ENCODE measurements around the gene BIRC7. TPM values are rescaled to one million over a fixed set of nuclear protein-coding genes. Genes with fewer than 3 reads are reported as not detected.
A peak's percentile ranks its signal among the peaks of the same experiment; 100 is the strongest.

Gene BIRC7
- polyA plus RNA-seq = 1 to 10 TPM in 1 of 4 donors, under 1 TPM in 1, not detected in 2; 0.13 to 5.4 TPM
- long read RNA-seq, donor 1 = 0 reads
- long read RNA-seq, donor 2 = 0 reads
- long read RNA-seq, donor 3 = 0 reads
- long read RNA-seq, donor 4 = 0 reads
- long read RNA-seq, donor 5 = 0 reads
- long read RNA-seq, donor 6, partial matches to known transcripts = 0 of 1 reads
- long read RNA-seq, donor 6, other reads (novel, unspliced or antisense) = 0 of 1 reads
- long read RNA-seq, donor 7 = 0 reads
- long read RNA-seq, donor 8 = 0 reads
- long read RNA-seq, donor 9 = 0 reads
- long read RNA-seq, donor 10 = 0 reads

DNA sequence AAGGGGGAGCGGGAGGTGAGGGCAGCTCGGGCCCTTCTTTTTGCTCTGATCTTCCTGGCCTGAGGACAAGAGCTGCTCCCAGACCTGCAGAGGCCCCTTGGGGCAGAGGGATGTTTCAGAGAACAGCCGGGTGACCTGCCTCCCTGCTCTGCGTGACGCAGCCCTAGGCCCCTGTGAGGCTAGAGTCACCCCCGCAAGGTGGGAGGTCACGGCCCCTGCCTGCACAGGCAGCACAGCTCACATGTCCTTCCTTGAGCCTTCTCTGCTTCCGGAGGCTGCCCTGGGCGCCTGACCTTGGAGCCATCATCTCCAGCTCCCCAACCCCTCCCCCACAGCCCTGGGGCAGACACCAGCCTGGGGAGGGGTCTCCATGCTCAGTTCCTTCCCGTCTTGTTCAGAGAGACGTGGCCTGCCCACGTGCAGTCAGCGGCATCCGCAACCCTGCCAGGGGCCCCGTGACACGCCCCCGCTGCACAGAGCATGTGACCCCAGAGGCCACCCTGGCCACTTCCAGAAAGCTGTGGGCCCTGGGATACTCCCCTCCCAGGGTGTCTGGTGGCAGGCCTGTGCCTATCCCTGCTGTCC lies at the start of gene BIRC7:
Gene BIRC7 (plus strand): TSS at position 507 of the 585 bp plus-strand sequence. CDS start 192 bp downstream, outside the sequence.
- WGBS, 3 donors = 27 to 41% (median 30%) methylated on average over 17 of the region's 17 CpGs
- FAIRE-seq = no peak
- DNase-seq = peak in 1 of 2 donors; percentile 72
- H3K27me3 ChIP-seq (ENCODE audit: control insufficient read depth in 3 of 3, insufficient read depth in 3 of 3, low read length in 3 of 3) = peaks cover 0 to 17% (median 4%) of the 10 kb centered on the region in 3 donors
- H3K36me3 ChIP-seq (ENCODE audit: control insufficient read depth in 3 of 3, insufficient read depth in 2 of 3, low read depth in 1 of 3, low read length in 3 of 3) = no peaks in the 10 kb centered on the region
- H3K4me3 ChIP-seq (ENCODE audit: low read depth in 1 of 3, low read length in 3 of 3) = no peak within 1 kb of the TSS
- H3K4me1 ChIP-seq (ENCODE audit: control insufficient read depth in 3 of 3, insufficient read depth in 2 of 3, low read depth in 1 of 3, low read length in 2 of 3) = peaks cover 0 to 4% (median 0%) of the 10 kb centered on the region in 3 donors
- H3K9me3 ChIP-seq (ENCODE audit: control insufficient read depth in 2 of 2, insufficient read depth in 1 of 2, low read depth in 1 of 2, low read length in 1 of 2) = no peaks in the 10 kb centered on the region
- H3K27ac ChIP-seq (ENCODE audit: low read depth in 1 of 3, low read length in 2 of 3) = no peak within 1 kb of the TSS

GRCh38 chr20:63186084-63186483 lies 49.6 kb upstream of the BIRC7 start:
- no peak overlapping the region for H3K4me3 ChIP-seq (ENCODE audit: low read depth in 1 of 3, low read length in 3 of 3)
- no peaks in the 10 kb centered on the region for H3K9me3 ChIP-seq (ENCODE audit: control insufficient read depth in 2 of 2, insufficient read depth in 1 of 2, low read depth in 1 of 2, low read length in 1 of 2)
- H3K27ac ChIP-seq (ENCODE audit: low read depth in 1 of 3, low read length in 2 of 3) = no peak overlapping the region
- no peak for FAIRE-seq
- H3K4me1 ChIP-seq (ENCODE audit: control insufficient read depth in 3 of 3, insufficient read depth in 2 of 3, low read depth in 1 of 3, low read length in 2 of 3) = no peaks in the 10 kb centered on the region
- WGBS, 3 donors = 86 to 90% (median 89%) methylated on average over 8 of the region's 8 CpGs
- no peaks in the 10 kb centered on the region for H3K36me3 ChIP-seq (ENCODE audit: control insufficient read depth in 3 of 3, insufficient read depth in 2 of 3, low read depth in 1 of 3, low read length in 3 of 3)
- peaks cover 0 to 8% (median 0%) of the 10 kb centered on the region in 3 donors for H3K27me3 ChIP-seq (ENCODE audit: control insufficient read depth in 3 of 3, insufficient read depth in 3 of 3, low read length in 3 of 3)
- no peak for DNase-seq

DNA sequence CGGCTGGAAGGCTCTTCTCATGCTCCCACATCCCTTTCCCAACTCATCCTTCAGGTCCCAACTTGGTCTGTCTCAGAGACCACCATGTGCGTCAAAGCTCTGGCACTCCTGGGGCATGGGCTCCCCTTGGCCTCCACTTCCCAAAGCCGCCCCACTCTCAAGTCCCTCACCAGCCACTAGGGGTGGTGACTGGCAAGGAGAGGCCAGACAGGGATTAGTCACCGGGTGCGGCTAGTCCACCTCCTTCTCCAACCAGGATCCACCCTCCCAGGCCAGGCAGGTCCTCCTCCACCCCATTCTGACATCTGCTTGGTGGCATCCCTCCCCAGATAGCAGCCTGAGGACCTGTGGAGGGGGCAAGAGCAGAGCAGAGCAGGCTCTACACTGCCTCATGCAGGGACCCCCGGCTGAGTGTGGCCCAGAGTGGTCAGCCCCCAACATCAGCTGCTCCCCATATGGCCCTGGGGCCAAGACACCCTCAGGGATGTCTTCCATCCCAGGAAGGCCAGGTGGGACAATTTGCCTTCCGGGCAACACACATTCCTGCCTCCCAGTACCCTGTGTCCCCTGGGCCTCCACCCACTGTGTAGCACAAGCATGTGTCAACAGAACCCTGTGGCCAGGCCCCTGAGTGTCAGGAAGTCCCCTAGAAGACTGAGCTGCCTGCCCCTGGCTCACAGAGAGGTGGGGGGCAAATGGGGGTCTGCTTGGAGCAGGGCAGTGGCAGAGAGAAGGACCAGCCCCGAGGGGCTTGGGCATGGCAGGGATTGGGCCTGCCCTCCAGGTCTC lies 49.0 kb upstream of the BIRC7 start:
- Histone ChIP-seq H3K4me1 (ENCODE audit: control insufficient read depth in 3 of 3, insufficient read depth in 2 of 3, low read depth in 1 of 3, low read length in 2 of 3) (no peaks in the 10 kb centered on the region), H3K4me3 (ENCODE audit: low read depth in 1 of 3, low read length in 3 of 3) (no peak overlapping the region), H3K27me3 (ENCODE audit: control insufficient read depth in 3 of 3, insufficient read depth in 3 of 3, low read length in 3 of 3) (peaks cover 0 to 4% (median 0%) of the 10 kb centered on the region in 3 donors), H3K36me3 (ENCODE audit: control insufficient read depth in 3 of 3, insufficient read depth in 2 of 3, low read depth in 1 of 3, low read length in 3 of 3) (no peaks in the 10 kb centered on the region), H3K9me3 (ENCODE audit: control insufficient read depth in 2 of 2, insufficient read depth in 1 of 2, low read depth in 1 of 2, low read length in 1 of 2) (no peaks in the 10 kb centered on the region), H3K27ac (ENCODE audit: low read depth in 1 of 3, low read length in 2 of 3) (no peak overlapping the region)
- DNase-seq (peak in 1 of 2 donors; percentile 22), FAIRE-seq (no peak)
- WGBS, 3 donors = 67 to 83% (median 72%) methylated on average over 8 of the region's 8 CpGs

DNA sequence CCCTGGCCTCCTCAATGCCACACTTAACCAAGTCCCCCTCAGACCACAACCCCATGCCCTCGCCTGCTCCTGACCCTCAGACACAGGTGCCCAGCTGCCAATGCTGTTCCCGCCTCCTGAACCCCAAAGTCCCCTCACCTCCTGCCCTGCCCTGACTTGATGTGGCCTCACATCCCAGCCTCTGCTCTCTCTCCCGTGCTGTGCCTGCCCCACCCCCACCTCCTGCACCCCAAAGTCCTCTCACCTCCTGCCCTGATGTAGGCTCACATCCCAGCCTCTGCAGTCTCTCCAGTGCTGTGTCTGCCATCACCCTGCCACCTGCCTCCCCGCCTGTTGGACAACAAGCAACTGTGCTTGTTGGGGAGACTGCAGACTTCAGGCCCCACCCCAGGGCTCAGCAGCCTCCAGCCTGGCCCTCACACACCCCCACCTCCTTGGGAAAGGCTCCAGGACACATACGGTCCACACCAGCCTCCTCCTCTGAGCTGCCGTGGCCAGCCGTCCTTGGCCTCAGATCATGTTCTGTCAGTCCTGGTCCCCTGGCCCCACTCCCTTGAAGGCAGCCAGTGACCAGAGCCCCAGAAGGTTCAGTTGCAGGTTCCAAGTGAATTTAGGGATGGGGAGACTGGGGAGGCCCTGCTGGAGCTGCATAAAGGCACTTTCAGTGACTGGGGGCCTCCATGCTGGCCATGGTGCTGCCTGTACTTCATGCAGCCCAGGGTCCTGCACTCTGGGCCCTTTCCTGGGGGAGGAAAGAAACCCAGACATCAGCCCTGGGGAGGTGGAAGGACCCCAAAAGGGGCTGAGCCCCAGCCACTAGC lies 48.2 kb upstream of the BIRC7 start:
- no peak for FAIRE-seq
- Histone ChIP-seq H3K36me3 (ENCODE audit: control insufficient read depth in 3 of 3, insufficient read depth in 2 of 3, low read depth in 1 of 3, low read length in 3 of 3) (no peaks in the 10 kb centered on the region), H3K27me3 (ENCODE audit: control insufficient read depth in 3 of 3, insufficient read depth in 3 of 3, low read length in 3 of 3) (peaks cover 0 to 4% (median 0%) of the 10 kb centered on the region in 3 donors), H3K9me3 (ENCODE audit: control insufficient read depth in 2 of 2, insufficient read depth in 1 of 2, low read depth in 1 of 2, low read length in 1 of 2) (no peaks in the 10 kb centered on the region), H3K4me3 (ENCODE audit: low read depth in 1 of 3, low read length in 3 of 3) (no peak overlapping the region), H3K4me1 (ENCODE audit: control insufficient read depth in 3 of 3, insufficient read depth in 2 of 3, low read depth in 1 of 3, low read length in 2 of 3) (no peaks in the 10 kb centered on the region), H3K27ac (ENCODE audit: low read depth in 1 of 3, low read length in 2 of 3) (no peak overlapping the region)
- WGBS, 3 donors = 74 to 81% (median 79%) methylated on average over 7 of the region's 7 CpGs
- DNase-seq = no peak

GRCh38 chr20:63188159-63188442 lies 47.6 kb upstream of the BIRC7 start:
- H3K9me3 ChIP-seq (ENCODE audit: control insufficient read depth in 2 of 2, insufficient read depth in 1 of 2, low read depth in 1 of 2, low read length in 1 of 2) = no peaks in the 10 kb centered on the region
- WGBS, 3 donors = 72 to 77% (median 75%) methylated on average over 12 to 13 of the region's 13 CpGs
- DNase-seq (no peak), FAIRE-seq (no peak)
- H3K36me3 ChIP-seq (ENCODE audit: control insufficient read depth in 3 of 3, insufficient read depth in 2 of 3, low read depth in 1 of 3, low read length in 3 of 3) = no peaks in the 10 kb centered on the region
- no peak overlapping the region for H3K4me3 ChIP-seq (ENCODE audit: low read depth in 1 of 3, low read length in 3 of 3)
- H3K27me3 ChIP-seq (ENCODE audit: control insufficient read depth in 3 of 3, insufficient read depth in 3 of 3, low read length in 3 of 3) = peaks cover 0 to 2% (median 0%) of the 10 kb centered on the region in 3 donors
- H3K4me1 ChIP-seq (ENCODE audit: control insufficient read depth in 3 of 3, insufficient read depth in 2 of 3, low read depth in 1 of 3, low read length in 2 of 3) = no peaks in the 10 kb centered on the region
- H3K27ac ChIP-seq (ENCODE audit: low read depth in 1 of 3, low read length in 2 of 3) = no peak overlapping the region

- no peak for FAIRE-seq
- 41 to 58% (median 49%) methylated on average over 15 of the region's 15 CpGs for WGBS, 3 donors
- DNase-seq = no peak
- no peaks in the 10 kb centered on the region for H3K27me3 ChIP-seq (ENCODE audit: control insufficient read depth in 3 of 3, insufficient read depth in 3 of 3, low read length in 3 of 3)
- H3K9me3 ChIP-seq (ENCODE audit: control insufficient read depth in 2 of 2, insufficient read depth in 1 of 2, low read depth in 1 of 2, low read length in 1 of 2) = no peaks in the 10 kb centered on the region
- H3K4me1 ChIP-seq (ENCODE audit: control insufficient read depth in 3 of 3, insufficient read depth in 2 of 3, low read depth in 1 of 3, low read length in 2 of 3) = no peaks in the 10 kb centered on the region
- H3K36me3 ChIP-seq (ENCODE audit: control insufficient read depth in 3 of 3, insufficient read depth in 2 of 3, low read depth in 1 of 3, low read length in 3 of 3) = no peaks in the 10 kb centered on the region
- H3K27ac ChIP-seq (ENCODE audit: low read depth in 1 of 3, low read length in 2 of 3) = no peak overlapping the region
- H3K4me3 ChIP-seq (ENCODE audit: low read depth in 1 of 3, low read length in 3 of 3) = no peak overlapping the region
Measured at GRCh38 chr20:63188641-63189321, 46.9 kb upstream of the BIRC7 start.

DNA sequence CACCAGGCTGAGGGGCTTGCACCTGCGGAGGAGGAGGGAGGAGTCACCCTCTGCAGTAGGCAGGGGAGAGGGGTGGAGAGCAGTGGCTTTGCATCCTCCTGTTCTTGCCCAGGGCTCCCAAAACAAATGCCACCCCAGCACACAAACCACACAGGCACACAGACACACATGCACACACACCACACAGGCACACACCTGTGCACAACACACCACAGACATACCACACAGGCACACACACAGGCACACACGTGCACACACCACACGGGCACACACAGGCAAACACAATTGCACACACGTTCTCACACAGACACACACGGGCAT lies 46.4 kb upstream of the BIRC7 start:
- no peak for DNase-seq
- no peaks in the 10 kb centered on the region for H3K9me3 ChIP-seq (ENCODE audit: control insufficient read depth in 2 of 2, insufficient read depth in 1 of 2, low read depth in 1 of 2, low read length in 1 of 2)
- H3K27me3 ChIP-seq (ENCODE audit: control insufficient read depth in 3 of 3, insufficient read depth in 3 of 3, low read length in 3 of 3) = no peaks in the 10 kb centered on the region
- H3K4me1 ChIP-seq (ENCODE audit: control insufficient read depth in 3 of 3, insufficient read depth in 2 of 3, low read depth in 1 of 3, low read length in 2 of 3) = no peaks in the 10 kb centered on the region
- no peak overlapping the region for H3K27ac ChIP-seq (ENCODE audit: low read depth in 1 of 3, low read length in 2 of 3)
- no peak for FAIRE-seq
- H3K4me3 ChIP-seq (ENCODE audit: low read depth in 1 of 3, low read length in 3 of 3) = no peak overlapping the region
- H3K36me3 ChIP-seq (ENCODE audit: control insufficient read depth in 3 of 3, insufficient read depth in 2 of 3, low read depth in 1 of 3, low read length in 3 of 3) = no peaks in the 10 kb centered on the region
- WGBS, 3 donors = 80 to 83% (median 81%) methylated on average over 5 of the region's 5 CpGs

Measured in small intestine (tissue), 16 donors.